Measurements from ENCODE around the gene TGDS. TPM values are rescaled to one million over a fixed set of nuclear protein-coding genes. Genes with fewer than 3 reads are reported as not detected.

TGDS gene
- total RNA-seq, 2 donors from 2014 or later = 9.0 to 11.3 TPM

- Histone ChIP-seq H3K27ac (peak overlapping the region; percentile 88 to 89), H3K4me3 (peak overlapping the region; percentile 52 to 53), H3K27me3 (replicated peaks; ENCODE audit: insufficient read depth) (no peaks in the 10 kb centered on the region), H3K9me3 (no peaks in the 10 kb centered on the region), H3K4me1 (replicated peaks) (no peaks in the 10 kb centered on the region), H3K36me3 (no peaks in the 10 kb centered on the region)
- WGBS = 25% methylated on average over 21 of the region's 21 CpGs
- no peak for DNase-seq (ENCODE audit: low spot score)
- intact Hi-C loops (cut with DNase I) = no loop called here
- TF ChIP-seq POLR2AphosphoS5 (IDR thresholded peaks at IDR 0.05) (no peak), CTCF (IDR thresholded peaks at IDR 0.05) (no peak), POLR2A (IDR thresholded peaks at IDR 0.05) (no peak)
Observed at GRCh38 chr13:94550062-94550738, 45.8 kb downstream of the TGDS start.

GRCh38 chr13:94549232-94550061, 46.5 kb downstream of the TGDS start:
- Histone ChIP-seq H3K9me3 (no peaks in the 10 kb centered on the region), H3K27ac (peak overlapping the region; percentile 88 to 89), H3K4me1 (replicated peaks) (no peaks in the 10 kb centered on the region), H3K4me3 (peak overlapping the region; percentile 52 to 53), H3K36me3 (no peaks in the 10 kb centered on the region), H3K27me3 (replicated peaks; ENCODE audit: insufficient read depth) (no peaks in the 10 kb centered on the region)
- peak; percentile 94 for DNase-seq (ENCODE audit: low spot score)
- under 1% methylated on average over 66 of the region's 66 CpGs for WGBS
- TF ChIP-seq POLR2AphosphoS5 (IDR thresholded peaks at IDR 0.05) = peak; percentile 86
- TF ChIP-seq CTCF (IDR thresholded peaks at IDR 0.05) = peak in 1 of 4 experiments; percentile 16
- peak; percentile 10 for TF ChIP-seq POLR2A (IDR thresholded peaks at IDR 0.05)
- intact Hi-C loops (cut with DNase I) = loop anchor here (2.0 kb wide), 1 partner anchor 51 kb away; the partner anchor contains the start of gene GPR180

GRCh38 chr13:94548821-94549231, 47.1 kb downstream of the TGDS start:
- peak overlapping the region; percentile 88 to 89 for H3K27ac ChIP-seq

GRCh38 chr13:94548382-94548781, 47.6 kb downstream of the TGDS start:
- TF ChIP-seq POLR2AphosphoS5 (IDR thresholded peaks at IDR 0.05) = no peak
- TF ChIP-seq POLR2A (IDR thresholded peaks at IDR 0.05) = no peak
- TF ChIP-seq CTCF (IDR thresholded peaks at IDR 0.05) = no peak
- Histone ChIP-seq H3K36me3 (no peaks in the 10 kb centered on the region), H3K9me3 (no peaks in the 10 kb centered on the region), H3K4me3 (peak overlapping the region; percentile 52 to 53), H3K4me1 (replicated peaks) (no peaks in the 10 kb centered on the region), H3K27me3 (replicated peaks; ENCODE audit: insufficient read depth) (no peaks in the 10 kb centered on the region), H3K27ac (peak overlapping the region; percentile 88 to 89)
- intact Hi-C loops (cut with DNase I) = loop anchor here (2.0 kb wide), 1 partner anchor 52 kb away; the partner anchor contains the start of gene GPR180
- DNase-seq (ENCODE audit: low spot score) = peak; percentile 5
- WGBS = 35% methylated on average over 6 of the region's 6 CpGs

More at GRCh38 chr13:94548821-94549231, 47.1 kb downstream of the TGDS start:
- H3K27me3 ChIP-seq (replicated peaks; ENCODE audit: insufficient read depth) = no peaks in the 10 kb centered on the region
- H3K36me3 ChIP-seq = no peaks in the 10 kb centered on the region
- no peaks in the 10 kb centered on the region for H3K9me3 ChIP-seq
- WGBS = 3% methylated on average over 12 of the region's 19 CpGs
- peak; percentile 36 for DNase-seq (ENCODE audit: low spot score)
- intact Hi-C loops (cut with DNase I) = loop anchor here (2.0 kb wide), 1 partner anchor 52 kb away; the partner anchor contains the start of gene GPR180
- no peaks in the 10 kb centered on the region for H3K4me1 ChIP-seq (replicated peaks)
- TF ChIP-seq POLR2A (IDR thresholded peaks at IDR 0.05) (no peak), POLR2AphosphoS5 (IDR thresholded peaks at IDR 0.05) (no peak), CTCF (IDR thresholded peaks at IDR 0.05) (no peak)
- H3K4me3 ChIP-seq = peak overlapping the region; percentile 52 to 53
